Heart left ventricle (tissue), 16 donors: ENCODE results near the gene INPP4B. TPM values are rescaled to one million over a fixed set of nuclear protein-coding genes. Genes with fewer than 3 reads are reported as not detected.

Experiments used
- ATAC-seq, 4 donors: fragments of 200-7000 bp; cut with Tn5 transposase; one replicate each; pipeline ENCODE4 v1.9.1; 2020 to 2022; ENCODE audit warnings: moderate library complexity in 4 of 4, mild to moderate bottlenecking in 3 of 4, moderate number of reproducible peaks in 1 of 4
- DNase-seq, 5 donors: peaks; one replicate each; pipeline ENCODE4 v3.0.0-alpha.2; 2020
- H3K27ac ChIP-seq, 12 donors: fragments of 200-600 bp; sonication (generic) in 4 of 12; one replicate each; pipeline versions ENCODE4 v1.5.0 to v1.8.0; 2016 to 2022; ENCODE audit warnings: mild to moderate bottlenecking in 2 of 12
- H3K27me3 ChIP-seq, 9 donors: fragments of 200-600 bp; sonication (generic) in 2 of 9; one replicate each; pipeline versions ENCODE4 v1.5.1 to v1.8.0; 2016 to 2022; ENCODE audit warnings: mild to moderate bottlenecking in 3 of 9
- H3K36me3 ChIP-seq, 9 donors: fragments of 200-600 bp; sonication (generic) in 2 of 9; one replicate each; pipeline versions ENCODE4 v1.5.0 to v1.8.0; 2018 to 2022; ENCODE audit warnings: mild to moderate bottlenecking in 2 of 9
- H3K4me1 ChIP-seq, 12 donors: fragments of 200-600 bp; sonication (generic) in 4 of 12; one replicate each; pipeline versions ENCODE4 v1.5.0 to v1.8.0; 2016 to 2022; ENCODE audit warnings: mild to moderate bottlenecking in 3 of 12
- H3K4me3 ChIP-seq, 12 donors: fragments of 200-600 bp; sonication (generic) in 4 of 12; one replicate each; pipeline versions ENCODE4 v1.5.0 to v1.8.0; 2017 to 2022; ENCODE audit warnings: mild to moderate bottlenecking in 9 of 12, moderate library complexity in 4 of 12
- H3K9me3 ChIP-seq, 12 donors: fragments of 200-600 bp; sonication (generic) in 4 of 12; one replicate each; pipeline versions ENCODE4 v1.5.0 to v1.8.0; 2016 to 2022; ENCODE audit warnings: mild to moderate bottlenecking in 1 of 12
- CTCF ChIP-seq, 12 donors: fragments of 200-600 bp; sonication (generic) in 4 of 12; IDR thresholded peaks; one replicate each; pipeline versions ENCODE4 v1.5.0 to v1.8.0; 2018 to 2022; ENCODE audit warnings: antibody characterized with exemption in 12 of 12, mild to moderate bottlenecking in 5 of 12
- POLR2A ChIP-seq, 2 donors: fragments of 450-650 bp; IDR thresholded peaks; one replicate each; pipeline ENCODE4 v1.6.1; 2017; ENCODE audit warnings: antibody characterized with exemption in 2 of 2, mild to moderate bottlenecking in 2 of 2, moderate library complexity in 2 of 2
- WGBS, 4 donors: extraction: QIAGEN DNeasy Blood & Tissue Kit in 2 of 4; methylation state at CpG; one replicate each; pipeline versions ENCODE4 v1.1.5 to v1.1.7; 2013 to 2018; 5-methylcytosine and 5-hydroxymethylcytosine counted together
- intact Hi-C, 10 donors: fragments of 100-400 bp; cut with DNase I; formaldehyde crosslinking; loops; one replicate each; pipeline versions ENCODE4 v1.11.1 to v1.14.2; 2022
- polyA plus RNA-seq, 2 donors: library from polyadenylated mRNA; stranded (reverse); fragments of 200-250 nt; gene quantifications; one replicate each; pipeline ENCODE4 v1.2.3, GENCODE V29; 2013
- total RNA-seq, 9 donors: library from RNA; depleted of rRNA in 2 of 9; stranded (reverse); fragments of >200 nt in 2 of 9; fragmentation: NEBNext Ultra II Directional in 3 of 9; extraction: Animal tissue kit (Norgen Biotek cat#: 25700) in 3 of 9; gene quantifications; one replicate each; pipeline versions ENCODE4 v1.1.0 to v1.2.4, GENCODE V29; 2016 to 2023
- donor health status: ischemic (EF 13 %, LVEDD 7.1; RV severe dilation, severe dysfunction).
- donor health status: healthy with polysubstance abuse.
- donor health status: DM: no; HTN: yes; CAD: no.
- donor health status: DM: no; HTN: no; CAD: no.
- donor health status: ischemic (EF 25% LVEDD 6.9; RV normal size, moderate dysfunction).
- donor health status: ischemic (EF 25% LVEDD 5.7; RV mildly dilated, moderate dysfunction).
- donor health status: healthy.
- donor health status: DM: yes; HTN: yes; CAD: no.
- donor health status: ischemic (EF 35%, LVEDD 5.7; RV mildly dilated, moderate dysfunction).
- donor health status: nonischemic (EF 11% LVEDD 7.7; RV severe dilation, severe dysfunction).
- donor health status: DM: yes; HTN: yes; CAD: no.
- donor health status: PGD.
- donor health status: ischemic (EF 29% LVEDD 5.4; RV normal size, mild dysfunction).
- donor health status: nonischemic (EF 23%, LVEDD 6.1; RV moderate dilation, normal function).

INPP4B gene
- total and polyA plus RNA-seq, 11 donors, result 5.5 to 128 (median 39.1) TPM

DNA sequence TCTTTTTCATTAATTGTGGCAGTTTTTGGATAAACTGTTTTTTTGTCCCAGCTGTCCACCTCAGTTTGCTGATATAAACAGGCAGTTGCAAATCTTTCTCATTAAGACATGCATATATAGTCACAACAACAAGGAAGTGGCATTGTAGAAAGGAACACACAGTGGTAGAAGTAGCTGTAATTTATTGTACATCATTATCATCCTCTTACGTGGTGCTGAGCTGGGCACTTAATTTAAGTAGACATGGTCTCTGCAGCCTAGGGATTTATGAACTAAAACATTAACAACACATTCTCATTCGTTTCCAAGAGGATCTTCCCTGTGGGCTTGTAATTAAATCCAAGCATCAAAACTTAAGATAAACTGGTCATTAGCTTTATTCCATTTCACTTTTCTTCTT, 500.2 kb downstream of the INPP4B start:
- Histone ChIP-seq H3K4me3 (no peak overlapping the region), H3K36me3 (no peaks in the 10 kb centered on the region), H3K4me1 (peaks cover 0 to 51% (median 22%) of the 10 kb centered on the region in 12 donors), H3K27me3 (no peaks in the 10 kb centered on the region), H3K27ac (peak overlapping the region in 1 of 12 donors; percentile 46), H3K9me3 (no peaks in the 10 kb centered on the region)
- intact Hi-C loops, result loop anchor here in 2 of 10 donors (5.0 to 10.0 kb wide), 2 partner anchors 376 to 499 kb away; partner anchors contain the start of gene INPP4B (in 1 of the 2)
- DNase-seq (no peak), ATAC-seq (no peak)
- WGBS, 4 donors, result 39 to 59% (median 49%) methylated on average over 2 of the region's 2 CpGs
- TF ChIP-seq CTCF (IDR thresholded peaks at IDR 0.05) (no peak), POLR2A (IDR thresholded peaks at IDR 0.05) (no peak)

DNA sequence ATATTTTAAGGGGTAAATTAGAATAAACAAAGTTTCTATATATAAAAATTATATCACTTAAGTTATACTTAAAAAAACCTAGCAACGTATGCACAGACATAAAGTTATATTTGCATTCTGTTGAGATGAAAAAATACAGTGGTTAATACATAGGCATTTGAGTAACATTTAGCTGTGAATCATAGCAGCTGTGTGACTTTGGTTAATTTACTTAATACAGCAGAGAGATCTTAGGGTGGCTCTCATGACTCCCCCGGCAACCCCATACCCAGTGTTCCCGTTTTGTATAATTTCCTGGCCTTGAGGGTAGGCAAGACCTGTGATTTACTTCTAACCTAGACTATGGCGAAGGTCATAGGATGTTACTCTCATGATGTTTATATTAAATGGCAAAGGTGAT, 504.8 kb downstream of the INPP4B start:
- H3K9me3 ChIP-seq, result peaks cover 0 to 5% (median 1%) of the 10 kb centered on the region in 12 donors
- 95 to 97% (median 96%) methylated on average over 4 of the region's 4 CpGs for WGBS, 4 donors
- intact Hi-C loops, result loop anchor here in 1 of 10 donors (10.0 kb wide), 1 partner anchor 504 kb away; the partner anchor contains the start of gene INPP4B
- H3K36me3 ChIP-seq, result no peaks in the 10 kb centered on the region
- H3K4me3 ChIP-seq, result no peak overlapping the region
- TF ChIP-seq CTCF (IDR thresholded peaks at IDR 0.05), result no peak
- TF ChIP-seq POLR2A (IDR thresholded peaks at IDR 0.05), result no peak
- H3K4me1 ChIP-seq, result peaks cover 0 to 7% (median 0%) of the 10 kb centered on the region in 12 donors
- H3K27me3 ChIP-seq, result no peaks in the 10 kb centered on the region
- no peak overlapping the region for H3K27ac ChIP-seq
- DNase-seq (no peak), ATAC-seq (no peak)

- TF ChIP-seq CTCF (IDR thresholded peaks at IDR 0.05), result no peak
- Histone ChIP-seq H3K27ac (no peak overlapping the region), H3K36me3 (no peaks in the 10 kb centered on the region), H3K9me3 (peaks cover 0 to 17% (median 4%) of the 10 kb centered on the region in 12 donors), H3K4me1 (peaks cover 0 to 9% (median 3%) of the 10 kb centered on the region in 12 donors), H3K27me3 (no peaks in the 10 kb centered on the region), H3K4me3 (no peak overlapping the region)
- DNase-seq, result no peak
- intact Hi-C loops, result no loop called here
- no peak for ATAC-seq
- 81 to 90% (median 87%) methylated on average over 1 of the region's 1 CpG for WGBS, 4 donors
Measured at GRCh38 chr4:142339053-142339452, 507.0 kb downstream of the INPP4B start.

GRCh38 chr4:142336251-142336934, 509.7 kb downstream of the INPP4B start:
- intact Hi-C loops, result no loop called here
- no peaks in the 10 kb centered on the region for H3K27me3 ChIP-seq
- 92 to 97% (median 96%) methylated on average over 12 of the region's 12 CpGs for WGBS, 4 donors
- H3K4me1 ChIP-seq, result peaks cover 0 to 26% (median 5%) of the 10 kb centered on the region in 12 donors
- no peaks in the 10 kb centered on the region for H3K36me3 ChIP-seq
- H3K4me3 ChIP-seq, result no peak overlapping the region
- H3K27ac ChIP-seq, result peak overlapping the region in 2 of 12 donors; percentile 45 to 47
- ATAC-seq (no peak), DNase-seq (no peak)
- no peak for TF ChIP-seq CTCF (IDR thresholded peaks at IDR 0.05)
- TF ChIP-seq POLR2A (IDR thresholded peaks at IDR 0.05), result no peak
- H3K9me3 ChIP-seq, result peaks cover 0 to 17% (median 4%) of the 10 kb centered on the region in 12 donors
